Calu3 (cell line): ENCODE data around the gene PDE5A. TPM values are rescaled to one million over a fixed set of nuclear protein-coding genes. Genes with fewer than 3 reads are reported as not detected.

Experiments
- Bru-seq: library from RNA; stranded (reverse); fragments of 400-500 nt; gene quantifications from one replicate; lab custom pipeline; 2021; lab: Mats Ljungman, UMichigan
- BruChase-seq, 2 experiments: library from RNA; stranded (reverse); fragments of 400-500 nt; gene quantifications; one replicate each; lab custom pipeline; 2021; lab: Mats Ljungman, UMichigan
- BruUV-seq: library from RNA; stranded (reverse); fragments of 400-500 nt; replicated peaks from 2 replicates; lab custom pipeline; 2021; lab: Mats Ljungman, UMichigan
- CTCF ChIA-PET: fragments of 300-600 bp; sonication (Branson Sonifier 250); formaldehyde crosslinking; loops from one replicate; lab custom pipeline; 2022; ENCODE audit warnings: antibody characterized with exemption; lab: Charles Lee
- DNase-seq: peaks from one replicate; pipeline ENCODE4 v3.0.0; 2022
- H3K27ac Mint-ChIP-seq: one replicate; pipeline ENCODE4 v1.8.0; 2022; ENCODE audit warnings: mixed read lengths; ENCODE audit not compliant: unreplicated experiment
- H3K27me3 Mint-ChIP-seq: one replicate; pipeline ENCODE4 v1.8.0; 2022; ENCODE audit warnings: mixed read lengths; ENCODE audit not compliant: unreplicated experiment
- H3K36me3 Mint-ChIP-seq: one replicate; pipeline ENCODE4 v1.8.0; 2022; ENCODE audit warnings: mild to moderate bottlenecking, moderate library complexity, mixed read lengths; ENCODE audit not compliant: insufficient read depth, unreplicated experiment
- H3K4me1 Mint-ChIP-seq: one replicate; pipeline ENCODE4 v1.8.0; 2022; ENCODE audit warnings: mild to moderate bottlenecking, low read depth, mixed read lengths; ENCODE audit not compliant: unreplicated experiment
- H3K4me3 Mint-ChIP-seq: one replicate; pipeline ENCODE4 v1.8.0; 2022; ENCODE audit warnings: mild to moderate bottlenecking, low read depth, moderate library complexity, mixed read lengths; ENCODE audit not compliant: unreplicated experiment
- H3K9me3 Mint-ChIP-seq: one replicate; pipeline ENCODE4 v1.8.0; 2022; ENCODE audit warnings: low read depth, mixed read lengths; ENCODE audit not compliant: unreplicated experiment
- CTCF ChIP-seq: fragments of 200-600 bp; IDR thresholded peaks from one replicate; pipeline ENCODE4 v1.8.0; 2022; ENCODE audit warnings: antibody characterized with exemption; ENCODE audit not compliant: unreplicated experiment
- intact Hi-C: fragments of 100-400 bp; cut with micrococcal nuclease; formaldehyde crosslinking; loops from one replicate; pipeline ENCODE4 v1.10.0; 2022; ENCODE audit not compliant: unreplicated experiment
- long read RNA-seq: library from polyadenylated mRNA; stranded (forward); transcript quantifications from one replicate; pipeline ENCODE4 v2.0.0, GENCODE V29; 2022
- total RNA-seq: library from RNA; stranded (reverse); gene quantifications from 2 replicates; pipeline ENCODE4 v1.2.3, GENCODE V29; 2022

The PDE5A gene
- 41.4 and 41.9 TPM in 2 replicates for total RNA-seq
- Bru-seq, nascent RNA, result percentile 88 among the genes with signal in this experiment
- BruChase-seq, experiment 1, labeled RNA remaining after a 6-hour chase, result percentile 69 among the genes with signal in this experiment
- BruChase-seq, experiment 2, labeled RNA remaining after a 2-hour chase, result percentile 69 among the genes with signal in this experiment
- long read RNA-seq, full-length matches to known transcripts, result 7 of 20 reads
- long read RNA-seq, partial matches to known transcripts, result 1 of 20 reads
- long read RNA-seq, other reads (novel, unspliced or antisense), result 12 of 20 reads

- intact Hi-C loops, result loop anchor here (1.0 to 2.0 kb wide), 3 partner anchors 100 to 422 kb away; no protein-coding TSS in a partner anchor
- H3K4me3 Mint-ChIP-seq, result peak within 1 kb of the TSS; percentile 98
- CTCF ChIA-PET, result interaction anchor here (0.8 to 1.8 kb wide), 14 partner anchors 36 to 428 kb away, joined by 3 to 15 read pairs (median 4); no protein-coding TSS in a partner anchor
- no peaks in the 10 kb centered on the region for H3K27me3 Mint-ChIP-seq
- TF ChIP-seq CTCF, result peak; percentile 59
- peak within 1 kb of the TSS; percentile 98 for H3K27ac Mint-ChIP-seq
- peak; percentile 90 for DNase-seq
- BruUV-seq, result no TSS peak
- H3K9me3 Mint-ChIP-seq, result no peaks in the 10 kb centered on the region
- H3K36me3 Mint-ChIP-seq, result peaks cover 29% of the 10 kb centered on the region
- H3K4me1 Mint-ChIP-seq, result peaks cover 8% of the 10 kb centered on the region
These were observed at the start of gene PDE5A for GRCh38 chr4:119628281-119629141. Gene PDE5A, minus strand, starts transcription at chr4:119628804. Its CDS starts 133 bp downstream, at chr4:119628671.

DNA sequence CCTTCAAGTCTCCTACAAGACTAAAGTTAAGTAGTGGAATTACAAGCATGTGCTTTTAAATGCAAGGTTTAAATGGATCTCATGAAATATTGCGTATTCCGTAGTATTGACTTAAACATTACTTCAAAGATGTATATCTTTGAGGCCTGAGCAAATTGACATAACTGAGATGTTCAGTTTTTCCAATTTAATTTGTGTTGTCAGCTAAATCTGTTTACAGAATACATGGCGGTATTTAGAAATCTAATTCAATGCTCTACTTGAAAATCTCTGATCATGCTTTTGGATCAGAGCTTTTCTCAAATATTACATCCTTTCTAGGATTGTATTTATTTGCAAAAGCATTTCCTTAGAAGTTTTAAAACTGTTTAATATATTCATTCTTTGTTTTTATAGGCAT lies 47.5 kb upstream of the PDE5A start:
- Mint-ChIP-seq H3K27me3 (no peaks in the 10 kb centered on the region), H3K9me3 (no peaks in the 10 kb centered on the region), H3K4me1 (peaks cover 9% of the 10 kb centered on the region), H3K27ac (no peak overlapping the region), H3K4me3 (no peak overlapping the region), H3K36me3 (no peaks in the 10 kb centered on the region)
- BruUV-seq, result no TSS peak
- intact Hi-C loops, result no loop called here
- DNase-seq, result no peak
- CTCF ChIA-PET, result no interaction called here
- TF ChIP-seq CTCF, result no peak

GRCh38 chr4:119675391-119675790 lies 46.8 kb upstream of the PDE5A start:
- H3K4me3 Mint-ChIP-seq, result no peak overlapping the region
- intact Hi-C loops, result no loop called here
- H3K9me3 Mint-ChIP-seq, result no peaks in the 10 kb centered on the region
- DNase-seq, result no peak
- TF ChIP-seq CTCF, result no peak
- no TSS peak for BruUV-seq
- peaks cover 9% of the 10 kb centered on the region for H3K4me1 Mint-ChIP-seq
- no peaks in the 10 kb centered on the region for H3K36me3 Mint-ChIP-seq
- no peaks in the 10 kb centered on the region for H3K27me3 Mint-ChIP-seq
- CTCF ChIA-PET, result no interaction called here
- H3K27ac Mint-ChIP-seq, result no peak overlapping the region

DNA sequence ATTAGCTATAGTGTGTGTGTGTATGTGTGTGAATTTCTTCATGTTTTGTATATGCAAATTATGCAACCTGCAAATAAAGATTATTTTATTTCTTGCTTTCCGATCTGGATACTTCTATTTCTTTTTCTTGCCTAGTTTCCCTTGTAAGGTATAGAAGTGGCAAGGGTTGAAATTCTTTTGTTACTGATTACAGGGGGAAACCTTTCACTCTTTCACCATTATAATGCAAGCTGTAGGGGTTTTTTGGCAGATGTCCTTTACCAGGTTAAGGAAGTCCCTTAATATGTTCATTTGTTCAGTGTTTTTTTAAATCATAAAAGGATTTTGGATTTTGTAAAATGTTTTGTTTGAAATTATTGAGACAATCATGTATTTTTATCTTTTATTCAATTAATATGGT lies 44.3 kb upstream of the PDE5A start:
- BruUV-seq, result no TSS peak
- H3K27me3 Mint-ChIP-seq, result no peaks in the 10 kb centered on the region
- H3K27ac Mint-ChIP-seq, result no peak overlapping the region
- CTCF ChIA-PET, result no interaction called here
- H3K36me3 Mint-ChIP-seq, result no peaks in the 10 kb centered on the region
- no peaks in the 10 kb centered on the region for H3K4me1 Mint-ChIP-seq
- no peak for TF ChIP-seq CTCF
- intact Hi-C loops, result no loop called here
- no peaks in the 10 kb centered on the region for H3K9me3 Mint-ChIP-seq
- DNase-seq, result no peak
- no peak overlapping the region for H3K4me3 Mint-ChIP-seq
